Measurements from ENCODE around the gene PTF1A.

Gene PTF1A

DNA sequence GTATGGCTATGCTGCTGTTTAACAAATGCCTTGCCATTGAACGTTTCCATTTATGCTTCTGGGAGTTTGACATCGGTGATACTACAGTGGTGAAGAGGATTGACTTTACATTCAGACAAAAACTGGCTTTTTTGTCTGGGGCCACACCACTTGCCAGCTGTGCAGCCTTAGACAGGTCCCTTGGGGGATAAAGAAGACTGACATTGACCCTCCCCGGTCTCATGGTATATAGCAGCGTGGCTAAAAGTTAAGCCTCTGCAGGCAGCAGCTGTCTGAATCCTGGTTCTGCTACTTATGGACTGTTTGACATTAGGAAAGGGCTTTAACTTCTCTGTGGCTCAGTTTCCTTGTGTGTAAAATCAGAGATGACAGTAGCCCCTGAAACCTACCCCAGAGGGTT is 42.0 kb upstream of the PTF1A start:
- Histone ChIP-seq H4K8ac (ENCODE audit: low read depth, low read length) (no peak overlapping the region), H3K14ac (ENCODE audit: low read length) (no peak overlapping the region), H3K27ac (replicated peaks; ENCODE audit: low read length) (no peak overlapping the region), H3K9ac (ENCODE audit: low read depth, low read length, poor library complexity) (no peak overlapping the region), H3K4me3 (ENCODE audit: low read length in 2 of 2) (no peak overlapping the region), H2BK12ac (ENCODE audit: low read length) (no peak overlapping the region), H3K36me3 (replicated peaks in 1 of 2; ENCODE audit: control insufficient read depth in 2 of 2, insufficient read depth in 2 of 2, low read length in 2 of 2) (peaks cover 0 to 1% of the 10 kb centered on the region in 2 donors), H2BK15ac (ENCODE audit: low read length) (no peak overlapping the region), H2BK5ac (ENCODE audit: low read length) (no peak overlapping the region), H3K79me1 (ENCODE audit: low read depth, low read length) (peaks cover 2% of the 10 kb centered on the region), H2BK120ac (ENCODE audit: low read depth, low read length) (no peak overlapping the region), H3K18ac (ENCODE audit: low read length) (no peak overlapping the region), H3K27me3 (ENCODE audit: control insufficient read depth in 3 of 3, insufficient read depth in 3 of 3, low read depth in 1 of 3, low read length in 3 of 3) (no peaks in the 10 kb centered on the region), H3K23ac (ENCODE audit: low read depth, low read length, poor library complexity) (no peak overlapping the region), H3K4me2 (ENCODE audit: insufficient read depth, low read length, poor library complexity, severe bottlenecking) (no peak overlapping the region), H3K4ac (ENCODE audit: low read length) (no peak overlapping the region), H3K4me1 (ENCODE audit: control insufficient read depth in 2 of 2, insufficient read depth in 1 of 2, low read depth in 1 of 2, low read length in 2 of 2) (no peaks in the 10 kb centered on the region), H4K91ac (ENCODE audit: low read depth, low read length, poor library complexity) (no peak overlapping the region), H3K9me3 (replicated peaks in 1 of 2; ENCODE audit: control insufficient read depth in 2 of 2, insufficient read depth in 1 of 2, low read depth in 1 of 2, low read length in 2 of 2) (peaks cover 0 to 3% of the 10 kb centered on the region in 2 donors), H2AK5ac (ENCODE audit: low read depth, low read length) (no peak overlapping the region), H2AFZ (ENCODE audit: low read length) (no peak overlapping the region)
- WGBS, 2 donors (ENCODE audit: extremely low coverage in 2 of 2, insufficient read length in 2 of 2, insufficient replicate concordance in 1 of 2), result no CpG with 5 or more reads among the region's 4 CpGs
- no peak for DNase-seq (ENCODE audit: low spot score)

DNA sequence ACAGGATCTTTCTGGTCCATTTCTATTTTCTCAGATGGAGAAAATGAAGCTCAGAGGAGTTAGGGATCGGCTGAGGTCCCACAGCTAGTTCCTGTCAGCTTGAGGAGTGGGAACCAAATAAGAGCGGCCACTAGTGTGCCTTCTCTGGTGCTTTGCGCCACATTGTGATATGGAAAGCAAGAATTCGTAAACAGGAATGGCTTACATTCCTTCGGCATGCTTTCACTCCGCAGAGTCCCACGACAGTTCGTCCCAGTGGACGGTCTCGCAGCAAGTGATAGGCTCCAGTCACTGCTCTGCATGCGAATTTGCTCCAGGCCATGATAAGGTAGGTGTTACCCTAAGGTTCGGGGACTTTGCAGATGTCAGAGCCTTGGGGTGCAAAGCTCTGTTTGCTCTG is 41.5 kb upstream of the PTF1A start:
- H4K91ac ChIP-seq (ENCODE audit: low read depth, low read length, poor library complexity), result no peak overlapping the region
- peaks cover 0 to 1% of the 10 kb centered on the region in 2 donors for H3K36me3 ChIP-seq (replicated peaks in 1 of 2; ENCODE audit: control insufficient read depth in 2 of 2, insufficient read depth in 2 of 2, low read length in 2 of 2)
- no peak overlapping the region for H2AK5ac ChIP-seq (ENCODE audit: low read depth, low read length)
- DNase-seq (ENCODE audit: low spot score), result no peak
- no peak overlapping the region for H2BK120ac ChIP-seq (ENCODE audit: low read depth, low read length)
- H3K18ac ChIP-seq (ENCODE audit: low read length), result no peak overlapping the region
- no peak overlapping the region for H2BK5ac ChIP-seq (ENCODE audit: low read length)
- no CpG with 5 or more reads among the region's 12 CpGs for WGBS, 2 donors (ENCODE audit: extremely low coverage in 2 of 2, insufficient read length in 2 of 2, insufficient replicate concordance in 1 of 2)
- no peak overlapping the region for H3K4me2 ChIP-seq (ENCODE audit: insufficient read depth, low read length, poor library complexity, severe bottlenecking)
- no peak overlapping the region for H3K23ac ChIP-seq (ENCODE audit: low read depth, low read length, poor library complexity)
- no peak overlapping the region for H2AFZ ChIP-seq (ENCODE audit: low read length)
- no peak overlapping the region for H4K8ac ChIP-seq (ENCODE audit: low read depth, low read length)
- no peak overlapping the region for H3K14ac ChIP-seq (ENCODE audit: low read length)
- no peak overlapping the region for H3K4ac ChIP-seq (ENCODE audit: low read length)
- no peak overlapping the region for H3K9ac ChIP-seq (ENCODE audit: low read depth, low read length, poor library complexity)
- H3K27me3 ChIP-seq (ENCODE audit: control insufficient read depth in 3 of 3, insufficient read depth in 3 of 3, low read depth in 1 of 3, low read length in 3 of 3), result no peaks in the 10 kb centered on the region
- H2BK15ac ChIP-seq (ENCODE audit: low read length), result no peak overlapping the region
- no peak overlapping the region for H3K27ac ChIP-seq (replicated peaks; ENCODE audit: low read length)
- H3K4me1 ChIP-seq (ENCODE audit: control insufficient read depth in 2 of 2, insufficient read depth in 1 of 2, low read depth in 1 of 2, low read length in 2 of 2), result no peaks in the 10 kb centered on the region
- no peak overlapping the region for H2BK12ac ChIP-seq (ENCODE audit: low read length)
- no peak overlapping the region for H3K4me3 ChIP-seq (ENCODE audit: low read length in 2 of 2)
- H3K79me1 ChIP-seq (ENCODE audit: low read depth, low read length), result peaks cover 2% of the 10 kb centered on the region
- peaks cover 0 to 3% of the 10 kb centered on the region in 2 donors for H3K9me3 ChIP-seq (replicated peaks in 1 of 2; ENCODE audit: control insufficient read depth in 2 of 2, insufficient read depth in 1 of 2, low read depth in 1 of 2, low read length in 2 of 2)

DNA sequence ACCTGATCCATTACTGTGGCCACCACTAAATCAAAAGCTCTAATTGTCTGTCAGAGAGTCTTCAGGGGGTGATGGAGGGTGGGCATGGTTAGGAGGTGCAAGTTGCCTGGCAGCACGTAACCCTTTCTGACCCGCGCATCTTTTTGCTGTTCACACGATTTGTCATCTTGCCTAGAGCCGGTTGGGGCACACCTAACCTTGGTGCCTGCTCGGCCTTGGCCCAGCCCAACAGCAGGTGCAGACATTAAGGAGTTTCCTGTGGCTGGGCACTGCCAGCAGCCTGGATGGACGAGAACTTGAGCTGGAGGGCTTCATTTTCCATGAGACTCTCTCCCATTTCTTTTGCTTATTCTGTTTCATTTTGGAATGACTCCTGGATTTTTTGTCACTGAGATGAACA is 41.0 kb upstream of the PTF1A start:
- no CpG with 5 or more reads among the region's 7 CpGs for WGBS, 2 donors (ENCODE audit: extremely low coverage in 2 of 2, insufficient read length in 2 of 2, insufficient replicate concordance in 1 of 2)
- peaks cover 0 to 3% of the 10 kb centered on the region in 2 donors for H3K9me3 ChIP-seq (replicated peaks in 1 of 2; ENCODE audit: control insufficient read depth in 2 of 2, insufficient read depth in 1 of 2, low read depth in 1 of 2, low read length in 2 of 2)
- H2AK5ac ChIP-seq (ENCODE audit: low read depth, low read length), result no peak overlapping the region
- no peaks in the 10 kb centered on the region for H3K4me1 ChIP-seq (ENCODE audit: control insufficient read depth in 2 of 2, insufficient read depth in 1 of 2, low read depth in 1 of 2, low read length in 2 of 2)
- H2BK15ac ChIP-seq (ENCODE audit: low read length), result no peak overlapping the region
- H3K23ac ChIP-seq (ENCODE audit: low read depth, low read length, poor library complexity), result no peak overlapping the region
- H4K91ac ChIP-seq (ENCODE audit: low read depth, low read length, poor library complexity), result no peak overlapping the region
- H3K36me3 ChIP-seq (replicated peaks in 1 of 2; ENCODE audit: control insufficient read depth in 2 of 2, insufficient read depth in 2 of 2, low read length in 2 of 2), result peaks cover 0 to 1% of the 10 kb centered on the region in 2 donors
- H4K8ac ChIP-seq (ENCODE audit: low read depth, low read length), result no peak overlapping the region
- H3K4me2 ChIP-seq (ENCODE audit: insufficient read depth, low read length, poor library complexity, severe bottlenecking), result no peak overlapping the region
- no peak overlapping the region for H3K4me3 ChIP-seq (ENCODE audit: low read length in 2 of 2)
- H3K79me1 ChIP-seq (ENCODE audit: low read depth, low read length), result peaks cover 2% of the 10 kb centered on the region
- no peak overlapping the region for H3K9ac ChIP-seq (ENCODE audit: low read depth, low read length, poor library complexity)
- H2AFZ ChIP-seq (ENCODE audit: low read length), result no peak overlapping the region
- H3K27ac ChIP-seq (replicated peaks; ENCODE audit: low read length), result no peak overlapping the region
- no peak overlapping the region for H3K18ac ChIP-seq (ENCODE audit: low read length)
- H2BK120ac ChIP-seq (ENCODE audit: low read depth, low read length), result no peak overlapping the region
- H3K27me3 ChIP-seq (ENCODE audit: control insufficient read depth in 3 of 3, insufficient read depth in 3 of 3, low read depth in 1 of 3, low read length in 3 of 3), result peaks cover 0 to 3% (median 0%) of the 10 kb centered on the region in 3 experiments
- H2BK5ac ChIP-seq (ENCODE audit: low read length), result no peak overlapping the region
- H2BK12ac ChIP-seq (ENCODE audit: low read length), result no peak overlapping the region
- no peak overlapping the region for H3K14ac ChIP-seq (ENCODE audit: low read length)
- DNase-seq (ENCODE audit: low spot score), result no peak
- H3K4ac ChIP-seq (ENCODE audit: low read length), result no peak overlapping the region

DNA sequence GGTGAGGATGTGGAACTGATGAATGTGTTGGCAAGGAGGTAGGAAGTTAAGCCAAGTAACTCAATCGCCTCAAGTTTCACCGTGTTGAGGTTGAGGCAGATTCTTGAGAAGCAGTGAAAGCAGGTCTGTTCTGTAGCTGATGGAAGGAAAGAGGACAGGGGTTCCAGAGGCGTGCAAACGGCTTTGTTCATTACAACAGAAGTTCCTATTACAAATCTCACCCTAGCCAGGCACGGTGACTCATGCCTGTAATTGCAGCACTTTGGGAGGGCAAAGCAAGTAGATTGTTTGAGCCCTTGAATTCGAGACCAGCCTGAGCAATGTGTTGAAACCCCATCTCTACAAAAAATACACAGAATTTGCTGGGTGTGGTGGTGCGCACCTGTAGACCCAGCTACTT is 36.9 kb upstream of the PTF1A start:
- no CpG with 5 or more reads among the region's 7 CpGs for WGBS, 2 donors (ENCODE audit: extremely low coverage in 2 of 2, insufficient read length in 2 of 2, insufficient replicate concordance in 1 of 2)
- no peak overlapping the region for H4K91ac ChIP-seq (ENCODE audit: low read depth, low read length, poor library complexity)
- H3K27me3 ChIP-seq (ENCODE audit: control insufficient read depth in 3 of 3, insufficient read depth in 3 of 3, low read depth in 1 of 3, low read length in 3 of 3), result peaks cover 0 to 5% (median 0%) of the 10 kb centered on the region in 3 experiments
- H3K27ac ChIP-seq (replicated peaks; ENCODE audit: low read length), result no peak overlapping the region
- H3K4ac ChIP-seq (ENCODE audit: low read length), result no peak overlapping the region
- H3K23ac ChIP-seq (ENCODE audit: low read depth, low read length, poor library complexity), result no peak overlapping the region
- no peak overlapping the region for H2BK120ac ChIP-seq (ENCODE audit: low read depth, low read length)
- H3K18ac ChIP-seq (ENCODE audit: low read length), result no peak overlapping the region
- H2BK5ac ChIP-seq (ENCODE audit: low read length), result no peak overlapping the region
- H3K9me3 ChIP-seq (replicated peaks in 1 of 2; ENCODE audit: control insufficient read depth in 2 of 2, insufficient read depth in 1 of 2, low read depth in 1 of 2, low read length in 2 of 2), result no peaks in the 10 kb centered on the region
- H3K9ac ChIP-seq (ENCODE audit: low read depth, low read length, poor library complexity), result no peak overlapping the region
- DNase-seq (ENCODE audit: low spot score), result no peak
- H3K14ac ChIP-seq (ENCODE audit: low read length), result no peak overlapping the region
- no peak overlapping the region for H2AFZ ChIP-seq (ENCODE audit: low read length)
- H3K36me3 ChIP-seq (replicated peaks in 1 of 2; ENCODE audit: control insufficient read depth in 2 of 2, insufficient read depth in 2 of 2, low read length in 2 of 2), result no peaks in the 10 kb centered on the region
- H2BK15ac ChIP-seq (ENCODE audit: low read length), result no peak overlapping the region
- no peak overlapping the region for H4K8ac ChIP-seq (ENCODE audit: low read depth, low read length)
- no peak overlapping the region for H2AK5ac ChIP-seq (ENCODE audit: low read depth, low read length)
- no peak overlapping the region for H3K4me3 ChIP-seq (ENCODE audit: low read length in 2 of 2)
- no peaks in the 10 kb centered on the region for H3K4me1 ChIP-seq (ENCODE audit: control insufficient read depth in 2 of 2, insufficient read depth in 1 of 2, low read depth in 1 of 2, low read length in 2 of 2)
- H3K4me2 ChIP-seq (ENCODE audit: insufficient read depth, low read length, poor library complexity, severe bottlenecking), result no peak overlapping the region
- H3K79me1 ChIP-seq (ENCODE audit: low read depth, low read length), result no peaks in the 10 kb centered on the region
- H2BK12ac ChIP-seq (ENCODE audit: low read length), result no peak overlapping the region

Measured in neuronal stem cell (in vitro differentiated cells).